ENCODE data around the gene ZNF565.
A peak's percentile ranks its signal among the peaks of the same experiment; 100 is the strongest.

ZNF565 gene

DNA sequence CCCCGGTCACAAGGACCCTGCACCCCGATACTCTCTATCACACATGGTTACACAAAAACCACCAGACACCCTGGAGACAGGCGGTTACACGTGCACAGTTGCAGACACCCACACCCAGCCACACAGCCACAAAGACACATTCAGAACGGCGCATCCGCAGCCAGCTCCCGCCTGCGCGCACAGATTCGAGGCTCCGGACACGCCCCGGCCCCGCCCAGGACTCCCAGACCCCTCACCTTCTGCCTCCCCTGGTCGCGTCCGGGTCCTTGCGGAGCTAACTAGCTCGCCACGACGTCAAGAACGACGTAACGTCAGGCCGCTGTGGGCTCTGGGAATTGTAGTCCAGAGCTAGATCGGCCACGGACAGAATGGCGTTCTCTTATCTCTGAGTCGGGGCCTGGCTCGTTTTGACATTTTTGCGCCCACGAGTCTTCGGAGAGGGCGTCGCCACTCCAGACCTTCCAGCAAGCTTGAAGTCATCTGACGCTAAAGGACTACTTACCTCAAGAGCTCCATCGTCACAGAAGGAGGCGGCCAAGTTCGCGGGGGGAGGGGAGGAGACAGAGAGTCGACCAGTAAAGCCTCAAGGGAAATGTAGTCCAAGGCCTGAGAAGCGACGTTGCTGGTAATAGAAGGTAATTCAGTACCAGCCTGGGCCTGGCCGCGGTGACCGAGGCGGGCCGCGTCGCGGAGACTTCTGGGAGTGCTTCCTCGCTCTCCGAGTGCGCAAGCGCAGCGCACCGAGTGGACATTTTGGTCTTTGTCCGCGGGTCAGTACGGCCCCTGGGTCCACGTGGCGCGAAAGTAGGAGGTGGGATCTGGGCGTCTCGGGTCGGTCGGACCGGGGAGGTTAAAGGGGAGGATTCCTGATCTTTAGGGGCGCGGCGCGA lies at the start of gene ZNF565, which contains the start of gene ZNF146:
ZNF565 (minus strand) TSS at position 280 of the 890 bp plus-strand sequence. CDS start 12,680 bp downstream, outside the sequence.
ZNF146 (plus strand) TSS at position 721 of the 890 bp plus-strand sequence. CDS start 21,335 bp downstream, outside the sequence.
- no peak for TF ChIP-seq CTCF (IDR thresholded peaks at IDR 0.05; ENCODE audit: low read depth, low read length)
- Histone ChIP-seq H3K36me3 (peaks cover 24% of the 10 kb centered on the region), H3K4me3 (ENCODE audit: low read depth, low read length) (peak within 1 kb of the TSS; percentile 100), H3K9me3 (ENCODE audit: severe bottlenecking) (no peaks in the 10 kb centered on the region), H3K27ac (peak within 1 kb of the TSS; percentile 94), H3K27me3 (ENCODE audit: insufficient read depth, low read depth, severe bottlenecking) (no peaks in the 10 kb centered on the region)
- DNase-seq, result peak; percentile 99

- Histone ChIP-seq H3K4me3 (ENCODE audit: low read depth, low read length) (no peak overlapping the region), H3K36me3 (no peaks in the 10 kb centered on the region), H3K27me3 (ENCODE audit: insufficient read depth, low read depth, severe bottlenecking) (no peaks in the 10 kb centered on the region), H3K27ac (no peak overlapping the region), H3K9me3 (ENCODE audit: severe bottlenecking) (no peaks in the 10 kb centered on the region)
- DNase-seq, result no peak
- no peak for TF ChIP-seq CTCF (IDR thresholded peaks at IDR 0.05; ENCODE audit: low read depth, low read length)
Measured at GRCh38 chr19:36259211-36259610, 44.7 kb upstream of the ZNF565 start.

GRCh38 chr19:36258028-36258875 lies 43.8 kb upstream of the ZNF565 start:
- H3K27me3 ChIP-seq (ENCODE audit: insufficient read depth, low read depth, severe bottlenecking), result no peaks in the 10 kb centered on the region
- H3K4me3 ChIP-seq (ENCODE audit: low read depth, low read length), result no peak overlapping the region
- H3K9me3 ChIP-seq (ENCODE audit: severe bottlenecking), result no peaks in the 10 kb centered on the region

DNA sequence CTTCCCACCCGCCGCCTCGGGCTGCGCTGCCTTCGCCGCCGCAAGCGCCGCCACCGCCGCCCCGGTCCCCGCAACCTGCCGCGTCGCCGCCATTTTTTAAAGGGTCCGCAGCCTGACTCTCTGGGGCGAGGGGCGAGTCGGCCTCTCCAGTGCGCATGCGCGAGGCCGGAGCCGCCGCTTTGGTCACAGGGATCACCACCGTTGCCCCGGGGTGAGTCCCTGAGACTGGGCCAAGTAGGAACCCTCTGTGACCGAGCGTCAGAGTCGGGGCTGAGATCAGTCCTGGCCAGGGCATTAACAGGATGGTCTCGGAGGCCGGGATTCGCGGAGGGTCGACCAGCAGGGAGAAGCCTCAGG lies 43.0 kb upstream of the ZNF565 start:
- Histone ChIP-seq H3K27me3 (ENCODE audit: insufficient read depth, low read depth, severe bottlenecking) (no peaks in the 10 kb centered on the region), H3K4me3 (ENCODE audit: low read depth, low read length) (no peak overlapping the region), H3K27ac (no peak overlapping the region), H3K36me3 (no peaks in the 10 kb centered on the region), H3K9me3 (ENCODE audit: severe bottlenecking) (no peaks in the 10 kb centered on the region)
- no peak for TF ChIP-seq CTCF (IDR thresholded peaks at IDR 0.05; ENCODE audit: low read depth, low read length)
- no peak for DNase-seq

More at GRCh38 chr19:36258028-36258875, 43.8 kb upstream of the ZNF565 start:
- Histone ChIP-seq H3K36me3 (no peaks in the 10 kb centered on the region), H3K27ac (no peak overlapping the region)
- no peak for DNase-seq
- TF ChIP-seq CTCF (IDR thresholded peaks at IDR 0.05; ENCODE audit: low read depth, low read length), result no peak

DNA sequence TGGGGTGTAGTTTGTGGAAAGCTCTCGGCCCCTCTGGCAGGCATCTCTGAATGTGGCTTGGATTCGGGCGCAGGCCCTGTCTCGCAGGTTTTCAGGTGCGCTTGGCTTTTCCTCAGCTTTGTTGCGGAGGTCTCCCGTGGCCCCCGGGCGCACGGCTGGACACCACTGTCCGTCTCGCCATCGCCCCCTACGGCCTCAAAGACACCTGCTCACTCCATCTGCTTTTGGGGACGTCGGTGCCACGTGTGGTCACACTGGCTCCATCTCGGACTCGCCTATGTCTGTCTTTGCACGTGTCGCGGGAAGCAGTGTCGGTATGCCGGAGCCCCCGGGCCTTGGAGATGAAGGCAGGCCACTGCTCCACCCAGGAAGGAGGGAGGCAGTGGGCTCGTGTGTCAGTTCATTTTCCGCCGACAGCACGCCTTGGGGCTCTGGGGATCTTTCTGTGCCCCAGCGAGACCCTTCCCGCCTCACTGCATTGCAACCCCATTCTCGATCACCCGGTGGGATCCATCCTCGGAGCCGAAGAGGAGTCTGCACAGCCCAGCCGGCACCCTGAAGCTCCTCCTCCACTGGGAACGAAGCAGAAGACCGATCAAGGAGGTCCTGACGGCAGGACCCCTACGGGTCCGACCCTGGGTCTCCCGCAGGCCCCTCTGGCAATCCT lies 42.5 kb upstream of the ZNF565 start:
- Histone ChIP-seq H3K27ac (no peak overlapping the region), H3K4me3 (ENCODE audit: low read depth, low read length) (no peak overlapping the region)

More for the DNA sequence above, 42.5 kb upstream of the ZNF565 start:
- DNase-seq, result no peak
- no peaks in the 10 kb centered on the region for H3K9me3 ChIP-seq (ENCODE audit: severe bottlenecking)
- no peaks in the 10 kb centered on the region for H3K36me3 ChIP-seq
- no peak for TF ChIP-seq CTCF (IDR thresholded peaks at IDR 0.05; ENCODE audit: low read depth, low read length)
- no peaks in the 10 kb centered on the region for H3K27me3 ChIP-seq (ENCODE audit: insufficient read depth, low read depth, severe bottlenecking)

All from WERI-Rb-1 (cell line).